CD8-positive, alpha-beta memory T cell (primary cell): Measurements from ENCODE around the gene ARID1A. TPM values are rescaled to one million over a fixed set of nuclear protein-coding genes. Genes with fewer than 3 reads are reported as not detected.

ENCODE experiments used
- CTCF ChIA-PET: fragments of 350-600 bp; sonication (Branson Sonifier 250); formaldehyde crosslinking; loops from one replicate; lab custom pipeline; 2021; ENCODE audit warnings: antibody characterized with exemption; lab: Charles Lee
- POLR2A ChIA-PET: fragments of 350-600 bp; sonication (Branson Sonifier 250); formaldehyde crosslinking; loops from one replicate; lab custom pipeline; 2021; ENCODE audit warnings: antibody characterized with exemption; lab: Charles Lee
- DNase-seq, 5 donors: peaks; one replicate each; pipeline versions ENCODE4 v3.0.0 to v3.0.0-alpha.2; 2020 to 2022; ENCODE audit warnings: mixed read lengths in 1 of 5
- H3K27ac ChIP-seq: one replicate; pipeline ENCODE4 v1.7.0; 2013; ENCODE audit warnings: low read depth, mild to moderate bottlenecking, low read length, moderate library complexity
- H3K27me3 ChIP-seq: 2 replicates; pipeline ENCODE4 v1.7.0; 2013; ENCODE audit warnings: low read length, mild to moderate bottlenecking; ENCODE audit not compliant: insufficient read depth, poor library complexity, severe bottlenecking
- H3K36me3 ChIP-seq: 2 replicates; pipeline ENCODE4 v1.7.0; 2013; ENCODE audit warnings: mild to moderate bottlenecking, low read length, moderate library complexity; ENCODE audit not compliant: insufficient read depth
- H3K4me1 ChIP-seq: 2 replicates; pipeline ENCODE4 v1.7.0; 2013; ENCODE audit warnings: mild to moderate bottlenecking, low read length, moderate library complexity; ENCODE audit not compliant: insufficient read depth
- H3K4me3 ChIP-seq: 2 replicates; pipeline ENCODE4 v1.7.0; 2013; ENCODE audit warnings: mild to moderate bottlenecking, low read length
- H3K9me3 ChIP-seq: 2 replicates; pipeline ENCODE4 v1.7.0; 2013; ENCODE audit warnings: mild to moderate bottlenecking, low read length
- H3K27ac Mint-ChIP-seq, 8 donors: one replicate each; pipeline ENCODE4 v1.8.0; 2020 to 2021; ENCODE audit warnings: mixed read lengths in 8 of 8, mild to moderate bottlenecking in 6 of 8, inconsistent platforms in 3 of 8, moderate library complexity in 3 of 8
- H3K27me3 Mint-ChIP-seq, 2 donors: one replicate each; pipeline ENCODE4 v1.8.0; 2020 to 2021; ENCODE audit warnings: mixed read lengths in 2 of 2, mild to moderate bottlenecking in 1 of 2, moderate library complexity in 1 of 2
- H3K36me3 Mint-ChIP-seq, 3 donors: one replicate each; pipeline ENCODE4 v1.8.0; 2020 to 2021; ENCODE audit warnings: mixed read lengths in 3 of 3, inconsistent platforms in 1 of 3, mild to moderate bottlenecking in 1 of 3
- H3K4me1 Mint-ChIP-seq, 3 donors: one replicate each; pipeline ENCODE4 v1.8.0; 2020 to 2021; ENCODE audit warnings: mixed read lengths in 3 of 3, inconsistent platforms in 1 of 3, mild to moderate bottlenecking in 1 of 3
- H3K4me3 Mint-ChIP-seq, 7 donors: one replicate each; pipeline ENCODE4 v1.8.0; 2020 to 2021; ENCODE audit warnings: mixed read lengths in 7 of 7, mild to moderate bottlenecking in 6 of 7, moderate library complexity in 4 of 7, inconsistent platforms in 2 of 7
- H3K9me3 Mint-ChIP-seq, 5 donors: one replicate each; pipeline ENCODE4 v1.8.0; 2020 to 2022; ENCODE audit warnings: mixed read lengths in 5 of 5, mild to moderate bottlenecking in 3 of 5, moderate library complexity in 2 of 5, inconsistent platforms in 1 of 5
- polyA plus RNA-seq: library from polyadenylated mRNA; unstranded; fragments of 300-500 nt; fragmentation: Illumina TruSeq; gene quantifications from one replicate; pipeline ENCODE4 v1.2.3, GENCODE V29; 2021
- total RNA-seq, 2 experiments: library from RNA; stranded (reverse); gene quantifications; one replicate each; pipeline ENCODE4 v1.2.3, GENCODE V29; 2021

Gene ARID1A
- total and polyA plus RNA-seq, 3 experiments from 2014 or later, result 31.6 to 90.9 (median 88.4) TPM

- ChIA-PET CTCF (interaction anchor here (0.6 to 6.2 kb wide), 11 partner anchors 9 to 108 kb away, joined by 3 to 63 read pairs (median 3); partner anchors contain the start of gene ARID1A), POLR2A (interaction anchor here (0.5 to 6.2 kb wide), 5 partner anchors 9 to 234 kb away, joined by 3 to 86 read pairs (median 4); partner anchors contain the start of gene ARID1A)
- H3K27ac Mint-ChIP-seq, result peak overlapping the region; percentile 100
- Histone ChIP-seq H3K4me1 (peaks cover 60% of the 10 kb centered on the region), H3K36me3 (peaks cover 13% of the 10 kb centered on the region), H3K4me3 (peak overlapping the region; percentile 92), H3K27me3 (no peaks in the 10 kb centered on the region), H3K9me3 (no peaks in the 10 kb centered on the region), H3K27ac (peak overlapping the region; percentile 88)
- peaks cover 77 to 89% (median 84%) of the 10 kb centered on the region in 3 donors for H3K4me1 Mint-ChIP-seq
- H3K4me3 Mint-ChIP-seq, result peak overlapping the region; percentile 90 to 100 (median 100)
- DNase-seq, result peak in 1 of 5 donors; percentile 43
- H3K36me3 Mint-ChIP-seq, result peaks cover 0 to 35% (median 4%) of the 10 kb centered on the region in 3 donors
- peaks cover 0 to 2% (median 0%) of the 10 kb centered on the region in 5 donors for H3K9me3 Mint-ChIP-seq
- peaks cover 0 to 5% of the 10 kb centered on the region in 2 donors for H3K27me3 Mint-ChIP-seq
Observed at GRCh38 chr1:26785611-26786436, 90.0 kb downstream of the ARID1A start.

- Histone ChIP-seq H3K27ac (peak overlapping the region; percentile 88), H3K4me1 (peaks cover 69% of the 10 kb centered on the region), H3K36me3 (peaks cover 8% of the 10 kb centered on the region), H3K4me3 (peak overlapping the region; percentile 92), H3K9me3 (no peaks in the 10 kb centered on the region), H3K27me3 (no peaks in the 10 kb centered on the region)
- ChIA-PET POLR2A (interaction anchor here (0.5 to 6.2 kb wide), 10 partner anchors 10 to 315 kb away, joined by 3 to 86 read pairs (median 6); partner anchors contain the start of genes ARID1A and HMGN2), CTCF (interaction anchor here (0.6 to 6.2 kb wide), 18 partner anchors 9 to 286 kb away, joined by 3 to 203 read pairs (median 4); partner anchors contain the start of gene ARID1A)
- Mint-ChIP-seq H3K9me3 (peaks cover 0 to 2% (median 0%) of the 10 kb centered on the region in 5 donors), H3K4me3 (peak overlapping the region; percentile 90 to 100 (median 100)), H3K4me1 (peaks cover 79 to 92% (median 87%) of the 10 kb centered on the region in 3 donors), H3K27ac (peak overlapping the region; percentile 100), H3K36me3 (peaks cover 0 to 35% (median 0%) of the 10 kb centered on the region in 3 donors), H3K27me3 (peaks cover 0 to 5% of the 10 kb centered on the region in 2 donors)
- DNase-seq, result peak in 1 of 5 donors; percentile 25
Observed at GRCh38 chr1:26786437-26787380, 90.9 kb downstream of the ARID1A start.

- peaks cover 0 to 32% (median 0%) of the 10 kb centered on the region in 3 donors for H3K36me3 Mint-ChIP-seq
- H3K4me1 Mint-ChIP-seq, result peaks cover 74 to 88% (median 82%) of the 10 kb centered on the region in 3 donors
- Histone ChIP-seq H3K27me3 (no peaks in the 10 kb centered on the region), H3K9me3 (no peaks in the 10 kb centered on the region), H3K4me1 (peaks cover 71% of the 10 kb centered on the region), H3K4me3 (peak overlapping the region; percentile 92), H3K27ac (peak overlapping the region; percentile 88), H3K36me3 (peaks cover 3% of the 10 kb centered on the region)
- POLR2A ChIA-PET, result interaction anchor here (0.9 to 6.2 kb wide), 10 partner anchors 13 to 316 kb away, joined by 3 to 86 read pairs (median 6); partner anchors contain the start of genes ARID1A and HMGN2
- peak in 4 of 5 donors; percentile 61 to 88 (median 82) for DNase-seq
- H3K27me3 Mint-ChIP-seq, result peaks cover 0 to 5% of the 10 kb centered on the region in 2 donors
- H3K9me3 Mint-ChIP-seq, result peaks cover 0 to 2% (median 0%) of the 10 kb centered on the region in 5 donors
- H3K4me3 Mint-ChIP-seq, result peak overlapping the region; percentile 90 to 100 (median 100)
- CTCF ChIA-PET, result interaction anchor here (1.1 to 6.2 kb wide), 12 partner anchors 10 to 287 kb away, joined by 3 to 203 read pairs (median 15); partner anchors contain the start of gene ARID1A
- H3K27ac Mint-ChIP-seq, result peak overlapping the region; percentile 100
Observed at GRCh38 chr1:26787381-26787705, 91.5 kb downstream of the ARID1A start.

- peaks cover 0 to 31% (median 0%) of the 10 kb centered on the region in 3 donors for H3K36me3 Mint-ChIP-seq
- peak within 1 kb of the TSS; percentile 92 for H3K4me3 ChIP-seq
- ChIA-PET POLR2A (interaction anchor here (0.9 to 6.2 kb wide), 13 partner anchors 12 to 316 kb away, joined by 3 to 86 read pairs (median 6); partner anchors contain the start of genes ARID1A and HMGN2), CTCF (interaction anchor here (0.6 to 6.2 kb wide), 34 partner anchors 8 to 290 kb away, joined by 3 to 203 read pairs (median 6); partner anchors contain the start of gene ARID1A)
- no peaks in the 10 kb centered on the region for H3K9me3 ChIP-seq
- peak within 1 kb of the TSS; percentile 88 for H3K27ac ChIP-seq
- peak within 1 kb of the TSS; percentile 90 to 100 (median 100) for H3K4me3 Mint-ChIP-seq
- peak within 1 kb of the TSS; percentile 100 for H3K27ac Mint-ChIP-seq
- no peaks in the 10 kb centered on the region for H3K27me3 ChIP-seq
- DNase-seq, result peak; percentile 82 to 93 (median 89)
- H3K9me3 Mint-ChIP-seq, result peaks cover 0 to 2% (median 0%) of the 10 kb centered on the region in 5 donors
- peaks cover 0 to 5% of the 10 kb centered on the region in 2 donors for H3K27me3 Mint-ChIP-seq
- H3K4me1 Mint-ChIP-seq, result peaks cover 73 to 87% (median 81%) of the 10 kb centered on the region in 3 donors
- no peaks in the 10 kb centered on the region for H3K36me3 ChIP-seq
- peaks cover 71% of the 10 kb centered on the region for H3K4me1 ChIP-seq
Observed at GRCh38 chr1:26787706-26788514, 92.1 kb downstream of the ARID1A start, which contains the start of gene PIGV. TSS of gene PIGV (plus strand) at chr1:26787950. CDS start at chr1:26790816, 2,866 bp downstream.

GRCh38 chr1:26788515-26788785, 92.6 kb downstream of the ARID1A start:
- peaks cover 71% of the 10 kb centered on the region for H3K4me1 ChIP-seq
- Mint-ChIP-seq H3K36me3 (peaks cover 0 to 32% (median 4%) of the 10 kb centered on the region in 3 donors), H3K4me1 (peaks cover 76 to 87% (median 83%) of the 10 kb centered on the region in 3 donors), H3K4me3 (peak overlapping the region; percentile 90 to 100 (median 100)), H3K9me3 (peaks cover 0 to 2% (median 0%) of the 10 kb centered on the region in 5 donors), H3K27me3 (peaks cover 0 to 5% of the 10 kb centered on the region in 2 donors), H3K27ac (peak overlapping the region; percentile 89 to 100 (median 96))
- peak overlapping the region; percentile 92 for H3K4me3 ChIP-seq
- peak overlapping the region; percentile 88 for H3K27ac ChIP-seq
- H3K36me3 ChIP-seq, result no peaks in the 10 kb centered on the region
- ChIA-PET POLR2A (interaction anchor here (1.0 to 6.2 kb wide), 14 partner anchors 12 to 317 kb away, joined by 3 to 86 read pairs (median 6); partner anchors contain the start of genes ARID1A and HMGN2), CTCF (interaction anchor here (0.6 to 6.2 kb wide), 49 partner anchors 9 to 814 kb away, joined by 3 to 203 read pairs (median 5); partner anchors contain the start of genes ARID1A and ZDHHC18)
- no peaks in the 10 kb centered on the region for H3K27me3 ChIP-seq
- no peaks in the 10 kb centered on the region for H3K9me3 ChIP-seq
- DNase-seq, result no peak

GRCh38 chr1:26788836-26789611, 93.2 kb downstream of the ARID1A start:
- peaks cover 0 to 2% (median 0%) of the 10 kb centered on the region in 5 donors for H3K9me3 Mint-ChIP-seq
- H3K36me3 ChIP-seq, result peaks cover under 1% of the 10 kb centered on the region
- H3K27me3 Mint-ChIP-seq, result peaks cover 0 to 5% of the 10 kb centered on the region in 2 donors
- ChIA-PET CTCF (interaction anchor here (0.6 to 6.2 kb wide), 53 partner anchors 9 to 815 kb away, joined by 3 to 203 read pairs (median 5); partner anchors contain the start of genes ARID1A and ZDHHC18), POLR2A (interaction anchor here (1.0 to 6.2 kb wide), 14 partner anchors 11 to 317 kb away, joined by 3 to 86 read pairs (median 6); partner anchors contain the start of genes ARID1A and HMGN2)
- peak overlapping the region; percentile 90 to 100 (median 100) for H3K4me3 Mint-ChIP-seq
- peaks cover 75 to 82% (median 81%) of the 10 kb centered on the region in 3 donors for H3K4me1 Mint-ChIP-seq
- peak overlapping the region; percentile 89 to 100 (median 96) for H3K27ac Mint-ChIP-seq
- H3K36me3 Mint-ChIP-seq, result peaks cover 0 to 37% (median 5%) of the 10 kb centered on the region in 3 donors
- H3K4me1 ChIP-seq, result peaks cover 67% of the 10 kb centered on the region
- no peaks in the 10 kb centered on the region for H3K9me3 ChIP-seq
- peak; percentile 79 to 92 (median 82) for DNase-seq
- peak overlapping the region; percentile 92 for H3K4me3 ChIP-seq
- H3K27ac ChIP-seq, result peak overlapping the region; percentile 88
- H3K27me3 ChIP-seq, result no peaks in the 10 kb centered on the region
